HEK293 (cell line): ENCODE data around the gene PTPN6.

Experiments used
- BCL11A ChIP-seq: fragments of 450-650 bp; formaldehyde crosslinking; IDR thresholded peaks from 2 replicates; pipeline ENCODE4 v1.5.1; 2016; ENCODE audit warnings: low read depth, missing biosample characterization, missing genetic modification characterization
- FEZF1 ChIP-seq: fragments of 450-650 bp; formaldehyde crosslinking; IDR thresholded peaks from 2 replicates; pipeline ENCODE4 v1.5.1; 2016; ENCODE audit warnings: missing biosample characterization, missing genetic modification characterization
- GLIS2 ChIP-seq: fragments of 450-650 bp; formaldehyde crosslinking; IDR thresholded peaks from 2 replicates; pipeline ENCODE4 v1.5.1; 2016; ENCODE audit warnings: missing biosample characterization, missing genetic modification characterization
- HOXC10 ChIP-seq: sonication (generic); formaldehyde crosslinking; IDR thresholded peaks from 2 replicates; pipeline ENCODE4 v1.8.1; 2023; ENCODE audit warnings: mild to moderate bottlenecking, missing genetic modification reagents
- PRDM6 ChIP-seq: fragments of 450-650 bp; formaldehyde crosslinking; IDR thresholded peaks from 2 replicates; pipeline ENCODE4 v1.5.1; 2017; ENCODE audit warnings: missing biosample characterization, missing genetic modification characterization
- SALL2 ChIP-seq: fragments of 450-650 bp; formaldehyde crosslinking; IDR thresholded peaks from 2 replicates; pipeline ENCODE4 v1.5.0; 2017; ENCODE audit warnings: missing biosample characterization, mild to moderate bottlenecking, missing genetic modification characterization, borderline replicate concordance
- SP3 ChIP-seq: fragments of 450-650 bp; formaldehyde crosslinking; IDR thresholded peaks from 2 replicates; pipeline ENCODE4 v1.5.1; 2016; ENCODE audit warnings: missing biosample characterization, missing genetic modification characterization
- ZBTB26 ChIP-seq: fragments of 450-650 bp; formaldehyde crosslinking; optimal IDR thresholded peaks from 2 replicates; pipeline ENCODE3; 2016; ENCODE audit warnings: missing biosample characterization, mild to moderate bottlenecking, missing genetic modification characterization
- ZNF148 ChIP-seq: fragments of 450-650 bp; formaldehyde crosslinking; IDR thresholded peaks from 2 replicates; pipeline ENCODE4 v1.5.0; 2017; ENCODE audit warnings: missing biosample characterization, missing genetic modification characterization, borderline replicate concordance
- ZNF175 ChIP-seq: fragments of 450-650 bp; formaldehyde crosslinking; IDR thresholded peaks from 2 replicates; pipeline ENCODE4 v1.5.1; 2016; ENCODE audit warnings: missing biosample characterization, missing genetic modification characterization
- ZNF266 ChIP-seq: fragments of 450-650 bp; formaldehyde crosslinking; IDR thresholded peaks from 2 replicates; pipeline ENCODE4 v1.5.1; 2016; ENCODE audit warnings: missing biosample characterization, missing genetic modification characterization, low read depth
- ZNF280C ChIP-seq: fragments of 450-650 bp; formaldehyde crosslinking; IDR thresholded peaks from 2 replicates; pipeline ENCODE4 v1.5.1; 2016; ENCODE audit warnings: missing biosample characterization, missing genetic modification characterization
- ZNF324 ChIP-seq: fragments of 450-650 bp; formaldehyde crosslinking; IDR thresholded peaks from 2 replicates; pipeline ENCODE4 v1.5.1; 2016; ENCODE audit warnings: missing biosample characterization, missing genetic modification characterization
- ZNF335 ChIP-seq: fragments of 450-650 bp; formaldehyde crosslinking; conservative IDR thresholded peaks from 2 replicates; pipeline ENCODE4 v1.5.1; 2016; ENCODE audit warnings: missing biosample characterization, missing genetic modification characterization
- ZNF341 ChIP-seq: fragments of 450-650 bp; formaldehyde crosslinking; IDR thresholded peaks from 2 replicates; pipeline ENCODE4; 2016; ENCODE audit warnings: low read depth, missing biosample characterization, missing genetic modification characterization
- ZNF354C ChIP-seq: fragments of 450-650 bp; formaldehyde crosslinking; IDR thresholded peaks from 2 replicates; pipeline ENCODE4 v1.5.1; 2016; ENCODE audit warnings: missing biosample characterization, missing genetic modification characterization, low read depth, borderline replicate concordance
- ZNF37A ChIP-seq: fragments of 450-650 bp; IDR thresholded peaks from 2 replicates; pipeline ENCODE4 v1.5.1; 2018; ENCODE audit warnings: missing biosample characterization, missing genetic modification characterization
- ZNF398 ChIP-seq: fragments of 450-650 bp; formaldehyde crosslinking; IDR thresholded peaks from 2 replicates; pipeline ENCODE4 v1.5.1; 2017; ENCODE audit warnings: missing biosample characterization, missing genetic modification characterization
- ZNF426 ChIP-seq: fragments of 450-650 bp; formaldehyde crosslinking; IDR thresholded peaks from 2 replicates; pipeline ENCODE4 v1.5.1; 2017; ENCODE audit warnings: missing biosample characterization, missing genetic modification characterization, mild to moderate bottlenecking, inconsistent platforms, moderate library complexity
- ZNF549 ChIP-seq: fragments of 450-650 bp; IDR thresholded peaks from 2 replicates; pipeline ENCODE4 v1.5.1; 2018; ENCODE audit warnings: missing biosample characterization, missing genetic modification characterization, mild to moderate bottlenecking, inconsistent platforms, moderate library complexity
- ZNF555 ChIP-seq: fragments of 450-650 bp; formaldehyde crosslinking; conservative IDR thresholded peaks from 2 replicates; pipeline ENCODE4 v1.5.1; 2017; ENCODE audit warnings: missing biosample characterization, mild to moderate bottlenecking, missing genetic modification characterization, inconsistent platforms
- ZNF610 ChIP-seq: fragments of 450-650 bp; formaldehyde crosslinking; IDR thresholded peaks from 2 replicates; pipeline ENCODE4 v1.5.1; 2016; ENCODE audit warnings: missing biosample characterization, missing genetic modification characterization, borderline replicate concordance
- ZNF658 ChIP-seq: fragments of 450-650 bp; formaldehyde crosslinking; IDR thresholded peaks from 2 replicates; pipeline ENCODE4; 2016; ENCODE audit warnings: missing biosample characterization, missing genetic modification characterization
- ZNF660 ChIP-seq: fragments of 450-650 bp; IDR thresholded peaks from 2 replicates; pipeline ENCODE4 v1.5.1; 2018; ENCODE audit warnings: missing biosample characterization, mild to moderate bottlenecking, missing genetic modification characterization
- ZNF692 ChIP-seq: fragments of 450-650 bp; formaldehyde crosslinking; IDR thresholded peaks from 2 replicates; pipeline ENCODE4 v1.5.1; 2016; ENCODE audit warnings: missing biosample characterization, missing genetic modification characterization
- ZSCAN16 ChIP-seq: fragments of 450-650 bp; formaldehyde crosslinking; IDR thresholded peaks from 2 replicates; pipeline ENCODE4 v1.5.1; 2016; ENCODE audit warnings: missing biosample characterization, missing genetic modification characterization
- ZSCAN4 ChIP-seq: fragments of 450-650 bp; formaldehyde crosslinking; IDR thresholded peaks from 2 replicates; pipeline ENCODE4 v1.5.1; 2017; ENCODE audit warnings: missing biosample characterization, missing genetic modification characterization

Gene PTPN6

GRCh38 chr12:6914246-6914946, 36.8 kb upstream of the PTPN6 start, which contains the start of gene ENO2 (continued):
- no peak for TF ChIP-seq PRDM6
- no peak for TF ChIP-seq ZNF266
- no peak for TF ChIP-seq ZSCAN16 (tag by site-specific recombination)
- TF ChIP-seq SP3: 0 out of 2 replicates have a peak, but pooled peaks have one; percentile 28
- TF ChIP-seq ZNF341 (tag by site-specific recombination): no peak
- no peak for TF ChIP-seq ZNF37A
- TF ChIP-seq ZNF280C (tag by site-specific recombination): no peak
- no peak for TF ChIP-seq ZNF175 (tag by site-specific recombination)
- peak; percentile 86 for TF ChIP-seq ZNF398 (tag by site-specific recombination)
- no peak for TF ChIP-seq ZNF660 (tag by site-specific recombination)
- TF ChIP-seq ZNF549 (tag by site-specific recombination): no peak
- TF ChIP-seq FEZF1: no peak
- peak; percentile 84 for TF ChIP-seq ZBTB26 (tag by site-specific recombination)
- TF ChIP-seq GLIS2 (tag by site-specific recombination): peak; percentile 35; the same call in 1 of the 2 replicates
- no peak for TF ChIP-seq ZNF610 (tag by site-specific recombination)
- no peak for TF ChIP-seq ZNF658
- no peak for TF ChIP-seq ZNF354C (tag by site-specific recombination)
- no peak for TF ChIP-seq ZNF426
- no peak for TF ChIP-seq HOXC10 (CRISPR knock-in tag)
- TF ChIP-seq BCL11A: no peak
- no peak for TF ChIP-seq SALL2 (tag by site-specific recombination)
- TF ChIP-seq ZNF692 (tag by site-specific recombination): peak; percentile 55; the same call in 1 of the 2 replicates
- peak; percentile 79 for TF ChIP-seq ZNF335
- no peak for TF ChIP-seq ZNF555 (tag by site-specific recombination)
- TF ChIP-seq ZSCAN4 (tag by site-specific recombination): no peak
- no peak for TF ChIP-seq ZNF324 (tag by site-specific recombination)
- TF ChIP-seq ZNF148 (tag by site-specific recombination): no peak
